Measurements from ENCODE around the gene EMX2. TPM values are rescaled to one million over a fixed set of nuclear protein-coding genes. Genes with fewer than 3 reads are reported as not detected.

The EMX2 gene
- total and polyA plus RNA-seq, 8 donors: 0.06 to 0.27 (median 0.09) TPM; not detected in 4

DNA sequence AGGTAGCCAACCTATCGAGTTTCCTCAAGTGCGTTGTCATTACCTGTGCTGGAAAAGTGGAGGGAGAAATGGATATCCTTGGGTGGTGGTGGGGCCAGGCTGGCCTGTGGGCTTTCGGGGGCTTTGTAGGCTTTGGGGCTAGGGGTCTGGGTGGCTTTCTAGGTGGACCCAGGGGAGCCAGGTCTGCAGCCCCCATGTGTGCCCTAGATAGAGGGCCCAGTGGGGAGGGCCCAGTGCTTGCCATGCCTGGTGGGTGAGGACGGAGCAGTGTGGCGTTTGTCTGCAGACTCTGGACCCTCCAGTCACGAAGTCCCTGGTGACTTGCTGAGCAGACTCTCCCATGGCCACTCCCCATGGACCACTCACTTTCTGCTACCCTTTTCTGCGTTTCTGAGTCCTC is 19.7 kb downstream of the EMX2 start:
- TF ChIP-seq, protein P1, sequence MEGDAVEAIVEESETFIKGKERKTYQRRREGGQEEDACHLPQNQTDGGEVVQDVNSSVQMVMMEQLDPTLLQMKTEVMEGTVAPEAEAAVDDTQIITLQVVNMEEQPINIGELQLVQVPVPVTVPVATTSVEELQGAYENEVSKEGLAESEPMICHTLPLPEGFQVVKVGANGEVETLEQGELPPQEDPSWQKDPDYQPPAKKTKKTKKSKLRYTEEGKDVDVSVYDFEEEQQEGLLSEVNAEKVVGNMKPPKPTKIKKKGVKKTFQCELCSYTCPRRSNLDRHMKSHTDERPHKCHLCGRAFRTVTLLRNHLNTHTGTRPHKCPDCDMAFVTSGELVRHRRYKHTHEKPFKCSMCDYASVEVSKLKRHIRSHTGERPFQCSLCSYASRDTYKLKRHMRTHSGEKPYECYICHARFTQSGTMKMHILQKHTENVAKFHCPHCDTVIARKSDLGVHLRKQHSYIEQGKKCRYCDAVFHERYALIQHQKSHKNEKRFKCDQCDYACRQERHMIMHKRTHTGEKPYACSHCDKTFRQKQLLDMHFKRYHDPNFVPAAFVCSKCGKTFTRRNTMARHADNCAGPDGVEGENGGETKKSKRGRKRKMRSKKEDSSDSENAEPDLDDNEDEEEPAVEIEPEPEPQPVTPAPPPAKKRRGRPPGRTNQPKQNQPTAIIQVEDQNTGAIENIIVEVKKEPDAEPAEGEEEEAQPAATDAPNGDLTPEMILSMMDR (IDR thresholded peaks at IDR 0.05): no peak
- no peak for DNase-seq
- Histone ChIP-seq H3K4me3 (no peak overlapping the region), H3K27ac (no peak overlapping the region), H3K4me1 (no peaks in the 10 kb centered on the region), H3K36me3 (no peaks in the 10 kb centered on the region), H3K27me3 (no peaks in the 10 kb centered on the region), H3K9me3 (no peaks in the 10 kb centered on the region)
- no peak for FAIRE-seq
- 78 to 79% methylated on average over 7 of the region's 7 CpGs for WGBS, 2 donors
- intact Hi-C loops (cut with DNase I): no loop called here
- ATAC-seq: no peak

DNA sequence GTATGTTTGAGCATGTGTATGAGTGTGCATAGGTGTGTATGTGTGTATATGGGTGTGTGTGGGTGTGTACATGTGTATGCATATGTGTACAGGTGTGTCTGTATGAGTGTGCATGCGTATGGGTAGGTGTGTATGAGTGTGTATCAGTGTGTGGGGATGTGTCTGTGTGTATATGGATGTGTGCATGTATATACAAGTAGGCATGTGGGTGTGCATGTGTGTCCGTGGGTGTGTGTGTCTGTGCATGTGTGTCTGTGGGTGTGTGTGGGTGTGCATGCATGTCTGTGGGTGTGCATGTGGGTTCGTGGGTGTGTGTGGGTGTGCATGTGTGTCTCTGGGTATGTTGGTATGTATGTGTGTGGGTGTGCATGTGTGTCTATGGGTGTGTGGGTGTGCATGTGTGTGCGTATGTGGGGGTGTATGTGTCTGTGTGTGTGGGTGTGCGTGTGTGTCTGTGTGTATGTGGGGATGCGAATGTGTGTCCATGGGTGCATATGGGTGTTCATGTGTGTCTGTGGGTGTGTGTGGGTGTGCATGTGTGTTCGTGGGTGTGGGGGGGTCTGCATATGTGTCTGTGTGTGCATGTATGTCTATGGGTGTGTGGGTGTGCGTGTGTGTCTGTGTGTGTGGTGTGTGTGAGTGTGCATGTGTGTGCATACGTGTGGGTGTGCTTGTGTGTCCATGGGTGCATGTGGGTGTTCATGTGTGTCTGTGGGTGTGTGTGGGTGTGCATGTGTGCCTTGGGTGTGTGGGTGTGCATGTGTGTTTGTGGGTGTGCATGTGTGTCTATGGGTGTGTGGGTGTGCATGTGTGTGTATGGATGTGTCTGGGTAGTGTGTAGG is 20.6 kb downstream of the EMX2 start:
- H3K9me3 ChIP-seq: no peaks in the 10 kb centered on the region
- no peaks in the 10 kb centered on the region for H3K36me3 ChIP-seq
- whole genome bisulfite sequencing, 2 donors: 54 to 75% methylated on average over 9 of the region's 9 CpGs
- H3K4me1 ChIP-seq: no peaks in the 10 kb centered on the region
- TF ChIP-seq, protein P1 (IDR thresholded peaks at IDR 0.05): no peak
- no peak for DNase-seq
- intact Hi-C loops (cut with DNase I): no loop called here
- H3K4me3 ChIP-seq: no peak overlapping the region
- no peak for ATAC-seq
- no peaks in the 10 kb centered on the region for H3K27me3 ChIP-seq
- no peak overlapping the region for H3K27ac ChIP-seq
- no peak for FAIRE-seq

DNA sequence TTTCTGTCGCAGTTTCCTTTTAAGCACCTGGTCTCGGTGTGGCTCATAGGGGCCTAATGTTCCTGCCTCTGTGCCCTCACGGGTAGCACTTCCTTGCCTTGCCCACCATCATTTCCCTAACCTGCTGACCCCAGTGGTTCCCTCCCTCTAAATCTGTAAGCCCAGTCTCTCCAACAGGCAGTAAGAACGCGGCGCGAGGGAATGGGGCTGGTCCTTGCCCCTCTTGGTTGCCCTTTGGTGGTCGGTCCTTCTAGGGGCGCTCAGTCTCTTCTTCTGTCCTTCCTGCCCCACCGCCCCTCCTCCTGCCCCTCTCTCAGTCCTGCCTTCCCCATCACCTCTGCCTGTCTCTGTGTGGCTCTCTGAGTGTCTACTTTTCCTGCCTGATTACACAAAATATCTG is 21.2 kb downstream of the EMX2 start:
- ATAC-seq (no peak), FAIRE-seq (no peak), DNase-seq (no peak)
- intact Hi-C loops (cut with DNase I): no loop called here
- Histone ChIP-seq H3K27ac (no peak overlapping the region), H3K4me1 (no peaks in the 10 kb centered on the region), H3K9me3 (no peaks in the 10 kb centered on the region), H3K4me3 (no peak overlapping the region), H3K36me3 (no peaks in the 10 kb centered on the region), H3K27me3 (no peaks in the 10 kb centered on the region)
- TF ChIP-seq, protein P1 (IDR thresholded peaks at IDR 0.05): no peak
- 66 to 73% methylated on average over 10 of the region's 10 CpGs for WGBS, 2 donors

DNA sequence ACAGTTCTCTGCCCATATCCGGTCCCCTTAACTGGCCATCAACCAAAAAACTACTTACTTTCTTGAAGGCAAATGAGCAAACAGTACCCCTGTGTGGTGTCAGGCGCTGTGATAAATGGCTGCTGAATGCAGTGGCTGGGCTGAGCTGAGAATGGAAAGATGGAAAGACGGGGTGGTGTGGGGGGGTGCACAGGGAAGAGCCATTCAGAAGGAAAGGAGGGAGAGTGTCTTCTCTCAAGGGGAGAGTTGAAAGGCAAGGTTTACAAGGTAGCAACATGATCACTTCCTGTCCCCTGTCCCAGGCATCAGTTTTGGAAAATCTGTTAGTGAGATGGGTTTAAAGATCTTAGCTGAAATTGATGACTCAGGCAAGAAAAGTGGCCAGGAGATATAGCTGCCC is 22.5 kb downstream of the EMX2 start:
- Histone ChIP-seq H3K9me3 (no peaks in the 10 kb centered on the region), H3K27ac (no peak overlapping the region), H3K36me3 (no peaks in the 10 kb centered on the region), H3K4me3 (no peak overlapping the region), H3K27me3 (no peaks in the 10 kb centered on the region), H3K4me1 (no peaks in the 10 kb centered on the region)
- no peak for ATAC-seq
- WGBS, 2 donors: 25 to 32% methylated on average over 3 of the region's 3 CpGs
- intact Hi-C loops (cut with DNase I): no loop called here
- TF ChIP-seq, protein P1 (IDR thresholded peaks at IDR 0.05): no peak
- FAIRE-seq: no peak
- DNase-seq: no peak

DNA sequence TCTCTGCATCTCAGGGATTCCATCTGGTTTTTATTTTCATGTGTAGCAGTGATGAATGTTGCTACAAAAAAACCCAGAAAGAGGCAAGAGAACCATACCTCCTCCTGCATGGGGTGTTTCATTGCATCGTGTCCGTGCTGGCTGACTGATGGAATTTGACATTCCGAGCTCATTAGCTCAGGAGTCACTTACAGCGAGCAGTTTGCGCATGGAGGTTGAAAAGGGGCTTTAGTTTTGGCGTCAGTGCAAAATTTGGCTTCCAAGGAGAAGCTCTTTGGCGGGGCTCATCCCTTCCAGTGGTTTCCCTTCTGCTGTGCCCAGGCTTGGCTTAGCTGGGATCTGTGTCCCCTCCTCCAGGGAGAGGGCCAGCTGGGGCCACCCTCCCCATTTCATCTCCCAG is 25.8 kb downstream of the EMX2 start:
- TF ChIP-seq, protein P1 (IDR thresholded peaks at IDR 0.05): no peak
- no peaks in the 10 kb centered on the region for H3K4me1 ChIP-seq
- intact Hi-C loops (cut with DNase I): no loop called here
- H3K27ac ChIP-seq: no peak overlapping the region
- ATAC-seq (no peak), FAIRE-seq (no peak), DNase-seq (no peak)
- no peaks in the 10 kb centered on the region for H3K27me3 ChIP-seq
- no peak overlapping the region for H3K4me3 ChIP-seq
- no peaks in the 10 kb centered on the region for H3K36me3 ChIP-seq
- H3K9me3 ChIP-seq: no peaks in the 10 kb centered on the region
- 60 to 63% methylated on average over 7 of the region's 7 CpGs for WGBS, 2 donors

Measured in pancreas (tissue), 10 donors.